H9 (cell line): ENCODE results near the gene NECAB3. TPM values are rescaled to one million over a fixed set of nuclear protein-coding genes. Genes with fewer than 3 reads are reported as not detected.

ENCODE experiments used
- DNase-seq: peaks from one replicate; pipeline ENCODE4 v3.0.0-alpha.2; 2017
- H2AFZ ChIP-seq: one replicate; pipeline ENCODE4 v1.6.1; 2013; ENCODE audit warnings: mild to moderate bottlenecking, low read length, control low read depth, moderate library complexity
- H2AK5ac ChIP-seq: 2 replicates; pipeline ENCODE4 v1.6.1; 2013; ENCODE audit warnings: low read length, control low read depth, mixed read lengths; ENCODE audit not compliant: insufficient read length
- H2BK120ac ChIP-seq: one replicate; pipeline ENCODE4 v1.6.1; 2013; ENCODE audit warnings: low read depth, mild to moderate bottlenecking, low read length, control low read depth, inconsistent platforms; ENCODE audit not compliant: poor library complexity, severe bottlenecking
- H2BK12ac ChIP-seq: 2 replicates; pipeline ENCODE4 v1.6.1; 2013; ENCODE audit warnings: low read length, control low read depth, mixed read lengths, low read depth; ENCODE audit not compliant: insufficient read length
- H2BK15ac ChIP-seq: 2 replicates; pipeline ENCODE4 v1.6.1; 2013; ENCODE audit warnings: low read depth, low read length, control low read depth
- H2BK20ac ChIP-seq: one replicate; pipeline ENCODE4 v1.6.1; 2013; ENCODE audit warnings: low read depth, mild to moderate bottlenecking, low read length, control low read depth, inconsistent platforms; ENCODE audit not compliant: poor library complexity, severe bottlenecking
- H2BK5ac ChIP-seq: 2 replicates; pipeline ENCODE4 v1.6.1; 2013; ENCODE audit warnings: low read length, control low read depth, mixed read lengths; ENCODE audit not compliant: insufficient read length
- H3K14ac ChIP-seq: 2 replicates; pipeline ENCODE4 v1.6.1; 2013; ENCODE audit warnings: low read length, control low read depth; ENCODE audit not compliant: insufficient read depth
- H3K18ac ChIP-seq: 2 replicates; pipeline ENCODE4 v1.6.1; 2013; ENCODE audit warnings: low read depth, mild to moderate bottlenecking, mixed read lengths, low read length, control low read depth; ENCODE audit not compliant: insufficient read length
- H3K23ac ChIP-seq: 2 replicates; pipeline ENCODE4 v1.6.1; 2013; ENCODE audit warnings: low read length, control low read depth, mixed read lengths, low read depth; ENCODE audit not compliant: insufficient read length
- H3K23me2 ChIP-seq: 2 replicates; pipeline ENCODE4 v1.6.1; 2013; ENCODE audit warnings: low read depth, mild to moderate bottlenecking, mixed read lengths, low read length, control low read depth; ENCODE audit not compliant: insufficient read length, poor library complexity, severe bottlenecking
- H3K27ac ChIP-seq: 2 replicates; pipeline ENCODE4 v1.5.1; 2013; ENCODE audit warnings: low read length, control low read depth, mixed read lengths, low read depth; ENCODE audit not compliant: insufficient read length
- H3K27me3 ChIP-seq: 2 replicates; pipeline ENCODE4 v1.6.1; 2013; ENCODE audit warnings: low read length, control low read depth, inconsistent platforms; ENCODE audit not compliant: insufficient read depth
- H3K4ac ChIP-seq: 2 replicates; pipeline ENCODE4 v1.6.1; 2013; ENCODE audit warnings: low read depth, mild to moderate bottlenecking, control low read depth, inconsistent platforms, low read length, moderate library complexity
- H3K4me1 ChIP-seq: 2 replicates; pipeline ENCODE4 v1.6.1; 2013; ENCODE audit warnings: low read length, control low read depth, inconsistent platforms; ENCODE audit not compliant: insufficient read depth
- H3K4me2 ChIP-seq: 2 replicates; pipeline ENCODE4 v1.6.1; 2013; ENCODE audit warnings: low read length, control low read depth, mixed read lengths; ENCODE audit not compliant: insufficient read length, insufficient read depth
- H3K56ac ChIP-seq: 2 replicates; pipeline ENCODE4 v1.6.1; 2013; ENCODE audit warnings: low read depth, mild to moderate bottlenecking, mixed read lengths, low read length, control low read depth; ENCODE audit not compliant: insufficient read length
- H3K79me1 ChIP-seq: 2 replicates; pipeline ENCODE4 v1.6.1; 2013; ENCODE audit warnings: low read depth, mild to moderate bottlenecking, moderate library complexity, low read length, control low read depth, inconsistent platforms; ENCODE audit not compliant: insufficient read depth, poor library complexity, severe bottlenecking
- H3K79me2 ChIP-seq: 2 replicates; pipeline ENCODE4 v1.6.1; 2013; ENCODE audit warnings: low read length, control low read depth, inconsistent platforms; ENCODE audit not compliant: insufficient read depth
- H3K9ac ChIP-seq: 2 replicates; pipeline ENCODE4 v1.6.1; 2013; ENCODE audit warnings: low read length, control low read depth, mixed read lengths; ENCODE audit not compliant: insufficient read length; ENCODE audit errors: extremely low read depth
- H3K9me3 ChIP-seq: one replicate; pipeline ENCODE4 v1.6.1; 2013; ENCODE audit warnings: low read depth, low read length, inconsistent platforms; ENCODE audit not compliant: control insufficient read depth
- H3T11ph ChIP-seq: one replicate; pipeline ENCODE4 v1.6.1; 2013; ENCODE audit warnings: mild to moderate bottlenecking, low read length, control low read depth, inconsistent platforms
- H4K20me1 ChIP-seq: one replicate; pipeline ENCODE4 v1.6.1; 2013; ENCODE audit not compliant: control insufficient read depth, insufficient read length, insufficient read depth
- H4K5ac ChIP-seq: 2 replicates; pipeline ENCODE4 v1.6.1; 2013; ENCODE audit warnings: low read depth, mild to moderate bottlenecking, mixed read lengths, low read length, control low read depth; ENCODE audit not compliant: insufficient read length
- H4K8ac ChIP-seq: replicated peaks from 2 replicates; pipeline ENCODE4 v1.6.1; 2013; ENCODE audit warnings: low read length, control low read depth, mixed read lengths, low read depth; ENCODE audit not compliant: insufficient read length
- H4K91ac ChIP-seq: 2 replicates; pipeline ENCODE4 v1.6.1; 2013; ENCODE audit warnings: low read depth, mild to moderate bottlenecking, moderate library complexity, mixed read lengths, low read length, control low read depth; ENCODE audit not compliant: insufficient read length
- H3K27ac Mint-ChIP-seq, 3 experiments: 2 replicates in 2 of 3; 3 replicates in 1 of 3; pipeline ENCODE4 v1.8.0; 2020 to 2021; ENCODE audit warnings: mixed read lengths in 3 of 3, mild to moderate bottlenecking in 1 of 3, moderate library complexity in 1 of 3
- H3K27me3 Mint-ChIP-seq: 2 replicates; pipeline ENCODE4 v1.8.0; 2021; ENCODE audit warnings: low read depth, mild to moderate bottlenecking, moderate library complexity, mixed read lengths
- H3K36me3 Mint-ChIP-seq, 3 experiments: 2 replicates in 2 of 3; 3 replicates in 1 of 3; pipeline ENCODE4 v1.8.0; 2020 to 2021; ENCODE audit warnings: low read depth in 3 of 3, mixed read lengths in 3 of 3; ENCODE audit not compliant: insufficient read depth in 1 of 3
- H3K4me1 Mint-ChIP-seq, 2 experiments: 2 replicates each; pipeline ENCODE4 v1.8.0; 2020; ENCODE audit warnings: mixed read lengths in 2 of 2
- H3K4me3 Mint-ChIP-seq, 2 experiments: 2 replicates in 1 of 2; 3 replicates in 1 of 2; pipeline ENCODE4 v1.8.0; 2020 to 2021; ENCODE audit warnings: mild to moderate bottlenecking in 2 of 2, mixed read lengths in 2 of 2, moderate library complexity in 1 of 2
- H3K9me3 Mint-ChIP-seq, 2 experiments: 2 replicates in 1 of 2; 3 replicates in 1 of 2; pipeline ENCODE4 v1.8.0; 2020; ENCODE audit warnings: mild to moderate bottlenecking in 2 of 2, mixed read lengths in 2 of 2, moderate library complexity in 1 of 2
- CTCF ChIP-seq: fragments of 200-600 bp; sonication (generic); conservative IDR thresholded peaks from 3 replicates; pipeline ENCODE4 v1.8.0; 2021; ENCODE audit warnings: antibody characterized with exemption, mild to moderate bottlenecking
- WGBS: extraction: QIAGEN DNeasy Blood & Tissue Kit; methylation state at CpG from one replicate; pipeline ENCODE4 v1.1.7; 2013; ENCODE audit warnings: missing lambda C conversion rate, low lambda C conversion rate, mixed read lengths; ENCODE audit not compliant: insufficient read length; ENCODE audit errors: extremely low coverage; 5-methylcytosine and 5-hydroxymethylcytosine counted together
- total RNA-seq: library from RNA; stranded (reverse); gene quantifications from 2 replicates; pipeline ENCODE4 v1.2.1, GENCODE V29; 2021

NECAB3 gene
- total RNA-seq, 1 experiment from 2014 or later = 57.7 TPM

GRCh38 chr20:33702861-33703260, 28.6 kb upstream of the NECAB3 start:
- Histone ChIP-seq H3K56ac (no peak overlapping the region), H3K27ac (no peak overlapping the region), H3K9ac (no peak overlapping the region), H3K4ac (no peak overlapping the region), H2AFZ (no peak overlapping the region), H3K23me2 (no peaks in the 10 kb centered on the region), H3K79me2 (no peaks in the 10 kb centered on the region), H4K20me1 (no peaks in the 10 kb centered on the region), H2BK15ac (no peak overlapping the region), H4K5ac (no peak overlapping the region), H3K23ac (no peak overlapping the region), H2AK5ac (no peak overlapping the region), H3K27me3 (no peaks in the 10 kb centered on the region), H3K79me1 (no peaks in the 10 kb centered on the region), H3K9me3 (no peaks in the 10 kb centered on the region), H3K4me1 (no peaks in the 10 kb centered on the region), H3K14ac (no peak overlapping the region), H2BK5ac (no peak overlapping the region), H3T11ph (no peak overlapping the region), H2BK120ac (no peak overlapping the region), H4K8ac (no peak overlapping the region), H3K4me2 (no peak overlapping the region), H2BK12ac (no peak overlapping the region), H2BK20ac (no peak overlapping the region), H3K18ac (no peak overlapping the region), H4K91ac (no peak overlapping the region)
- Mint-ChIP-seq H3K27ac (no peak overlapping the region), H3K9me3 (peaks cover 26 to 30% of the 10 kb centered on the region in 2 experiments), H3K4me1 (no peaks in the 10 kb centered on the region), H3K27me3 (peaks cover 14% of the 10 kb centered on the region), H3K4me3 (no peak overlapping the region), H3K36me3 (peaks cover 13 to 24% (median 14%) of the 10 kb centered on the region in 3 experiments)
- TF ChIP-seq CTCF = no peak
- no CpG with 5 or more reads among the region's 5 CpGs for WGBS
- DNase-seq = no peak
